Caco-2 (cell line): ENCODE data around the gene IL23A. TPM values are rescaled to one million over a fixed set of nuclear protein-coding genes. Genes with fewer than 3 reads are reported as not detected.

Experiments
- BruUV-seq: library from RNA; stranded (reverse); fragments of 400-500 nt; replicated peaks from 2 replicates; lab custom pipeline; 2021; lab: Mats Ljungman, UMichigan
- CTCF ChIA-PET: fragments of 300-600 bp; sonication (Branson Sonifier 250); formaldehyde crosslinking; loops from one replicate; lab custom pipeline; 2022; ENCODE audit warnings: antibody characterized with exemption; lab: Charles Lee
- POLR2A ChIA-PET: fragments of 300-600 bp; sonication (Branson Sonifier 250); formaldehyde crosslinking; loops from one replicate; lab custom pipeline; 2022; ENCODE audit warnings: antibody characterized with exemption; lab: Charles Lee
- DNase-seq, 2 experiments: peaks; one replicate each; pipeline versions ENCODE4 v3.0.0 to v3.0.0-alpha.2; 2020 to 2022
- H3K27me3 ChIP-seq: replicated peaks from 2 replicates; pipeline ENCODE4 v1.6.0; 2011; ENCODE audit warnings: low read length; ENCODE audit not compliant: control insufficient read depth, insufficient read depth
- H3K36me3 ChIP-seq: 2 replicates; pipeline ENCODE4 v1.5.1; 2011; ENCODE audit warnings: low read length; ENCODE audit not compliant: control insufficient read depth, insufficient read depth
- H3K4me1 ChIP-seq: fragments of 250-450 bp; sonication (Bioruptor Pico); 2 replicates; pipeline ENCODE4 v1.5.1; 2020; ENCODE audit warnings: mild to moderate bottlenecking
- H3K4me3 ChIP-seq: 2 replicates; pipeline ENCODE4 v1.5.1; 2011; ENCODE audit warnings: low read depth, mild to moderate bottlenecking, control low read depth, low read length
- H3K9me3 ChIP-seq: fragments of 250-450 bp; sonication (Bioruptor Pico); 2 replicates; pipeline ENCODE4 v1.5.1; 2020; ENCODE audit warnings: mild to moderate bottlenecking, moderate library complexity
- H3K27ac Mint-ChIP-seq: one replicate; pipeline ENCODE4 v1.8.0; 2022; ENCODE audit warnings: mixed read lengths; ENCODE audit not compliant: unreplicated experiment
- H3K27me3 Mint-ChIP-seq: one replicate; pipeline ENCODE4 v1.8.0; 2022; ENCODE audit warnings: mixed read lengths; ENCODE audit not compliant: insufficient read depth, unreplicated experiment
- H3K36me3 Mint-ChIP-seq: one replicate; pipeline ENCODE4 v1.8.0; 2022; ENCODE audit warnings: mild to moderate bottlenecking, mixed read lengths; ENCODE audit not compliant: insufficient read depth, unreplicated experiment
- H3K4me1 Mint-ChIP-seq: one replicate; pipeline ENCODE4 v1.8.0; 2022; ENCODE audit warnings: low read depth, mixed read lengths; ENCODE audit not compliant: unreplicated experiment
- H3K4me3 Mint-ChIP-seq: one replicate; pipeline ENCODE4 v1.8.0; 2022; ENCODE audit warnings: mild to moderate bottlenecking, moderate library complexity, mixed read lengths; ENCODE audit not compliant: unreplicated experiment
- H3K9me3 Mint-ChIP-seq: one replicate; pipeline ENCODE4 v1.8.0; 2022; ENCODE audit warnings: mixed read lengths; ENCODE audit not compliant: unreplicated experiment
- intact Hi-C: fragments of 100-400 bp; cut with micrococcal nuclease; formaldehyde crosslinking; loops from one replicate; pipeline ENCODE4 v1.10.0; 2022; ENCODE audit not compliant: unreplicated experiment
- total RNA-seq: library from RNA; stranded (reverse); gene quantifications from 2 replicates; pipeline ENCODE4 v1.2.3, GENCODE V29; 2022
- TF ChIP-seq, protein P1 (sequence below), 2 experiments: fragments of 200-600 bp in 1 of 2; IDR thresholded peaks; 1 replicate in 1 of 2; 2 replicates in 1 of 2; pipeline versions ENCODE4 v1.5.1 to v1.8.0; 2011 to 2022; ENCODE audit warnings: antibody characterized with exemption in 1 of 2, control low read depth in 1 of 2, inconsistent platforms in 1 of 2, low read depth in 1 of 2, low read length in 1 of 2, mild to moderate bottlenecking in 1 of 2, moderate library complexity in 1 of 2; ENCODE audit not compliant: insufficient read depth in 1 of 2, severe bottlenecking in 1 of 2, unreplicated experiment in 1 of 2

Gene IL23A
- total RNA-seq, 1 experiment from 2014 or later: 0.48 TPM

DNA sequence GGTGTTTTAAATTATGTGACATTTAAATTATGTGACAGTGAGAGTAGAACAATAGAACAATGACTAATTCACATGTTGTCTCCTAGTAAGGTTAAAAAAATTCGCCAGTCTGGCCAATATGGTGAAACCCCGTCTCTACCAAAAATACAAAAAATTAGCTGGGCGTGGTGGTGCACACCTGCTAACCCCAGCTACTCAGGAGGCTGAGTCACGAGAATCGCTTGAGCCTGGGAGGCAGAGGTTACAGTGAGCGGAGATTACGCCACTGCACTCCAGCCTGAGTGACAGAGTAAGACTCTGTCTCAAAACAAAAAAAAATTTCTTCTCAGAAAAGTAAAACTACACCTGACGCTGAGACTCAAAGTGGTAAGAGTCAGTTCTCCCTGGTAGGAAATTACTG lies 41.3 kb upstream of the IL23A start:
- TF ChIP-seq, protein P1, sequence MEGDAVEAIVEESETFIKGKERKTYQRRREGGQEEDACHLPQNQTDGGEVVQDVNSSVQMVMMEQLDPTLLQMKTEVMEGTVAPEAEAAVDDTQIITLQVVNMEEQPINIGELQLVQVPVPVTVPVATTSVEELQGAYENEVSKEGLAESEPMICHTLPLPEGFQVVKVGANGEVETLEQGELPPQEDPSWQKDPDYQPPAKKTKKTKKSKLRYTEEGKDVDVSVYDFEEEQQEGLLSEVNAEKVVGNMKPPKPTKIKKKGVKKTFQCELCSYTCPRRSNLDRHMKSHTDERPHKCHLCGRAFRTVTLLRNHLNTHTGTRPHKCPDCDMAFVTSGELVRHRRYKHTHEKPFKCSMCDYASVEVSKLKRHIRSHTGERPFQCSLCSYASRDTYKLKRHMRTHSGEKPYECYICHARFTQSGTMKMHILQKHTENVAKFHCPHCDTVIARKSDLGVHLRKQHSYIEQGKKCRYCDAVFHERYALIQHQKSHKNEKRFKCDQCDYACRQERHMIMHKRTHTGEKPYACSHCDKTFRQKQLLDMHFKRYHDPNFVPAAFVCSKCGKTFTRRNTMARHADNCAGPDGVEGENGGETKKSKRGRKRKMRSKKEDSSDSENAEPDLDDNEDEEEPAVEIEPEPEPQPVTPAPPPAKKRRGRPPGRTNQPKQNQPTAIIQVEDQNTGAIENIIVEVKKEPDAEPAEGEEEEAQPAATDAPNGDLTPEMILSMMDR (IDR thresholded peaks at IDR 0.05; ENCODE audit: insufficient read depth in 1 of 2, low read depth in 1 of 2, low read length in 1 of 2, severe bottlenecking in 1 of 2, unreplicated experiment in 1 of 2): no peak
- BruUV-seq: no TSS peak
- DNase-seq: no peak
- no peaks in the 10 kb centered on the region for H3K9me3 ChIP-seq
- no peak overlapping the region for H3K4me3 ChIP-seq
- Mint-ChIP-seq H3K27ac (no peak overlapping the region), H3K4me3 (no peak overlapping the region), H3K36me3 (peaks cover 63% of the 10 kb centered on the region), H3K4me1 (peaks cover 17% of the 10 kb centered on the region), H3K9me3 (no peaks in the 10 kb centered on the region), H3K27me3 (no peaks in the 10 kb centered on the region)
- peaks cover 19% of the 10 kb centered on the region for H3K4me1 ChIP-seq
- CTCF ChIA-PET: no interaction called here
- H3K36me3 ChIP-seq: no peaks in the 10 kb centered on the region
- intact Hi-C loops: no loop called here
- no peaks in the 10 kb centered on the region for H3K27me3 ChIP-seq
- POLR2A ChIA-PET: no interaction called here

DNA sequence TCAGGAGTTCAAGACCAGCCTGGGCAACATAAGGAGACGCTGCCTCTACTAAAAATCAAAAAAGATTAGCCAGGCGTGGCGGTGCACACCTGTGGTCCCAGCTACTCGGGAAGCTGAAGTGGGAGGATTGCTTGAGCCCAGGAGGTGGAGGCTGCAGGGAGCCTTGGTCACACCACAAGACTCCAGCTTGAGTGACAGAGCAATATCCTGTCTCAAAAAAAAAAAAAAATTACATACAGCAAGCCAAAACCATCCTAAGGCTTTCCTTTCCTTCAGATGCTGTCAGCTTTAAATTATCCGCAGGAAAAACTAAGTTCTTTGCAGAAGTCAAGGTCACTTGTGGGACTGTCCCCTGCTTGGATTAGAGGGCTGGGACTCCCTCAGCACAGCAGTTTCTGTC lies 39.9 kb upstream of the IL23A start:
- no peak for DNase-seq
- no peaks in the 10 kb centered on the region for H3K27me3 Mint-ChIP-seq
- peak overlapping the region; percentile 95 for H3K27ac Mint-ChIP-seq
- peaks cover 17% of the 10 kb centered on the region for H3K4me1 Mint-ChIP-seq
- intact Hi-C loops: no loop called here
- Histone ChIP-seq H3K36me3 (no peaks in the 10 kb centered on the region), H3K4me1 (peaks cover 11% of the 10 kb centered on the region), H3K27me3 (no peaks in the 10 kb centered on the region), H3K9me3 (no peaks in the 10 kb centered on the region), H3K4me3 (peak overlapping the region; percentile 63)
- ChIA-PET POLR2A (interaction anchor here (0.6 to 2.0 kb wide), 4 partner anchors 18 to 151 kb away, joined by 3 to 7 read pairs (median 4); partner anchors contain the start of genes CNPY2, RNF41 and TIMELESS), CTCF (interaction anchor here (0.6 kb wide), 1 partner anchor 23 kb away, joined by 4 read pairs; no protein-coding TSS in a partner anchor)
- no peaks in the 10 kb centered on the region for H3K9me3 Mint-ChIP-seq
- H3K36me3 Mint-ChIP-seq: peaks cover 54% of the 10 kb centered on the region
- no TSS peak for BruUV-seq
- TF ChIP-seq, protein P1 (IDR thresholded peaks at IDR 0.05; ENCODE audit: insufficient read depth in 1 of 2, low read depth in 1 of 2, low read length in 1 of 2, severe bottlenecking in 1 of 2, unreplicated experiment in 1 of 2): no peak
- peak overlapping the region; percentile 94 for H3K4me3 Mint-ChIP-seq

DNA sequence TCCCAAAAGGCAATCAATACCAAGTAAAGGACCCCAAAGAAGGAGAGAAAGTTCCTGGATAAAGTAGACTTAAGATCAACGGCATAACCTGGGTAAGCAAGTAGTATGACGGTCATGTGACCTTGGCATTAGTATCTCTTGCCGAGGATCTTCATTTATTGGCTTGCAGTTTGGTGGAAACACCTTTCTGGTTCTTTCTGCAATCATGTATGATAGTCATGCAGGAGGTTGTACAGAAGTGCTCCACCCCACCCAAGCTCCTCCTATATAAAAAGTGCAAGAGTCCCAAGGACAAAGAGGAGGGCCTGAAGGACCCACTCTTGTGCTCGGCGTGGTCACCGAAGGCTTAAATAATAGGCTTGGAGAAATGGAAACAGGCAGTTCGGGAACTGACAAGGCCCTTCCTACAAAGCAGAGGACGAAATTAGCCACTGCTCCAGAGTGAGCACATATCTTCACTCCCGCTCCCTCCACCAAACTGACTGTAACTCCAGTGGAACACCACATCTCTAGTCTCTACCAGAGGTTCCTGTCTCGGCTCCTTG lies 39.3 kb upstream of the IL23A start:
- Mint-ChIP-seq H3K27me3 (no peaks in the 10 kb centered on the region), H3K36me3 (peaks cover 52% of the 10 kb centered on the region), H3K4me3 (peak overlapping the region; percentile 94), H3K4me1 (peaks cover 17% of the 10 kb centered on the region), H3K9me3 (no peaks in the 10 kb centered on the region), H3K27ac (peak overlapping the region; percentile 95)
- no peaks in the 10 kb centered on the region for H3K9me3 ChIP-seq
- peak overlapping the region; percentile 63 for H3K4me3 ChIP-seq
- H3K27me3 ChIP-seq: no peaks in the 10 kb centered on the region
- TF ChIP-seq, protein P1 (IDR thresholded peaks at IDR 0.05; ENCODE audit: insufficient read depth in 1 of 2, low read depth in 1 of 2, low read length in 1 of 2, severe bottlenecking in 1 of 2, unreplicated experiment in 1 of 2): no peak
- no peak for DNase-seq
- intact Hi-C loops: no loop called here
- ChIA-PET CTCF (interaction anchor here (0.6 to 0.7 kb wide), 2 partner anchors 24 to 128 kb away, joined by 4 read pairs; no protein-coding TSS in a partner anchor), POLR2A (interaction anchor here (0.6 to 2.0 kb wide), 7 partner anchors 17 to 150 kb away, joined by 3 to 7 read pairs (median 4); partner anchors contain the start of genes CNPY2, RNF41, STAT2 and TIMELESS)
- TSS peak; percentile 53 for BruUV-seq
- H3K36me3 ChIP-seq: no peaks in the 10 kb centered on the region
- H3K4me1 ChIP-seq: peaks cover 10% of the 10 kb centered on the region
